CD4-positive, alpha-beta T cell treated with Interleukin-21 for 1 hour (primary cell): Measurements from ENCODE around the gene N4BP2L2.

ENCODE experiments used
- DNase-seq: peaks from one replicate; pipeline ENCODE4 v3.0.0-alpha.2; 2020

Gene N4BP2L2

DNA sequence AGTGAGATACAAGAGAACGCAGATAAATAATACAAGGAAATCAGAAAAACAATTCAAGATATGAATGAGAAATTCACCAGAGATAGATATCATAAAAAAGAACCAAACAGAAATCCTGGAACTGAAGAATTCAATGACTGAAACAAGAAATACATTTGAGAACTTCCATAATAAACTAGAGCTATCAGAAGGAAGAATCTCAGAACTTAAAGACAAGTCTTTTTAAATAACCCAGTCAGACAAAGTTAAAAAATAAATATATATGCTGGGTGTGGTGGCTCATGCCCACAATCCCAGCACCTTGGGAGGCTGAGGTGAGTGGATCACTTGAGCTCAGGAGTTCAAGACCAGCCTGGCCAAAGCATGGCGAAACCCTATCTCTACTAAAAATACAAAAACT, 82.0 kb downstream of the N4BP2L2 start:
- no peak for DNase-seq

DNA sequence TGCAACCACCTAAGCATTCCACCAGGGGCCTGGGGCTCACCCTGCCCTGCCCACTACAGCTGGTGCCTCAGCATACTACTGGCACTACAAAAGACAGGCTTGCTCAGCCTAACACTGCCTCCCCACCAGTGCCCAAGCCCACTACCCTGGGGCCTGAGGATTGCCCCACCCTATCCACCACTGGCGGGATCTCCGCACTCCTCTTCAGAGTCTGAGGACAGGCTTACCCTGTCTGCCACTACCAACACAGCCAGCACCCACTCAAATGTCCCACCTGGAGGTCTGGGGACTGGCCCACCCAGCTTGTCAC, 83.0 kb downstream of the N4BP2L2 start:
- DNase-seq = no peak

DNA sequence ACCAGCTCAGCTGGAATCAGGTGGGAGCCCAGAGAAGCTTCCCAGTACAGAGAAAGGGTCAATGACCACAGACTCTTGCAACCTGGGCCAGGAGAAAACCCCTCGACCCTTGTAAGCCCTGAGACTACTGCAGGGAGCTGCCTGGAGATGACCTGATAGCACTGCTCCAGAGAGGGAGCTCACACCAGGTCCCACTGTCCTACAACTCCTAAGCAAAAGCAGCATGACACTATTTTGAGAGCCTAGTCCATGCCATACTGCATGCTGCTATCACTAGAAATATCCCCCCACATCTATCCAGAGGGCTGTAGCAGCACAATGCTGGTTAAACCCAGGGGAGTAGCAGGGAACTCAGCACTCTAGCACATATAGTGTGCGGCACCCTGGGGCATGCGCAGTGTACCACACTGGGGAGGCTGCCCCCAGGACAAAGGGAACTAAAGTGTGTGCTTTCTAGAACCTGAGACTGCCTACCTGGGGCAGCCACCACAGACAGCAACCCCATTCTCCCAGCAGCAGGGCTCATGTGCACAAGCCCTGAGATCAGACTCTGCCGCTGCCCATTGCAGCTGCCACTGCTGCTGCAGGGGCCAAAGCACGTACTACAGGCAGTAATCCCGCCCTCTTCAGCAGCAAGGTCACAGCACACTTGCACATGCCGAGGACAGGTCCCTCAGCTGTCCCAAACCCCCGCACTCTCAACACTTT, 83.6 kb downstream of the N4BP2L2 start:
- DNase-seq = no peak

DNA sequence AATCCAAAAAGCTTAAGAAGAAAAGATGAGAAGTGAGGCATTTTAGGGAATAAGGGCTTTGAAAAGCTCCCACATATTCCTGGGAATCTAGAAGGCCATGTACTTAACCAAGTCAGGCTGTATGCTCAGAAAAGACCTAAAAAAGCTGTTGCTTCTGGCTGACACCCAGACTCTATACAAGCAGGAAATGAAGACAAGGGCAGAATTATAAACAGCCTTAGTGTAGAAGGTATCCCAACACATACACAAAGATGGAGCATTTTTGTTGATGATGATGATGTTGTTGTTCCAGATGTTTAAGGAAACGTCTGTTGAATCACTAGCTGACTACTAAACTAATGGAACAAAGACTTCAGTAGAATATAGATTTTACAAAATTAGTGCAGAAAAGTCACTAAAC, 84.6 kb downstream of the N4BP2L2 start:
- no peak for DNase-seq

DNA sequence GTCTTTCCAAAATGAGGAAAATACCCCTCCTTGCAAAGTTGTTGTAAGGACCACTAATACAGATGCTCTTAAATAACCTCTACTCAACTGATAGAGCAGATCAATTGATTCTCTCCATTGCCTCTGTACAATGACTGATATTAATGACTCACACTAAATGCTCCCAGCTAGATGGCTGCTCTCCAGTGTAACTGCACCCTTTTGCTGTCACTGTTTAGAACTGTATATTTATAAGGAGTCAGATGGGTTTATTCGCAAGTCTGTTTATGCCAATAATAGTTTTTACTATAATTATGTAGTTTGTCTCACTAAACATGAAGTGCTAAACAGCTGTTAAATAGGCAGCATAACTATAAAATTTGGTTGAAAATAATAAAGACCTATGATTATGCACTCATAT, 89.6 kb downstream of the N4BP2L2 start:
- no peak for DNase-seq

DNA sequence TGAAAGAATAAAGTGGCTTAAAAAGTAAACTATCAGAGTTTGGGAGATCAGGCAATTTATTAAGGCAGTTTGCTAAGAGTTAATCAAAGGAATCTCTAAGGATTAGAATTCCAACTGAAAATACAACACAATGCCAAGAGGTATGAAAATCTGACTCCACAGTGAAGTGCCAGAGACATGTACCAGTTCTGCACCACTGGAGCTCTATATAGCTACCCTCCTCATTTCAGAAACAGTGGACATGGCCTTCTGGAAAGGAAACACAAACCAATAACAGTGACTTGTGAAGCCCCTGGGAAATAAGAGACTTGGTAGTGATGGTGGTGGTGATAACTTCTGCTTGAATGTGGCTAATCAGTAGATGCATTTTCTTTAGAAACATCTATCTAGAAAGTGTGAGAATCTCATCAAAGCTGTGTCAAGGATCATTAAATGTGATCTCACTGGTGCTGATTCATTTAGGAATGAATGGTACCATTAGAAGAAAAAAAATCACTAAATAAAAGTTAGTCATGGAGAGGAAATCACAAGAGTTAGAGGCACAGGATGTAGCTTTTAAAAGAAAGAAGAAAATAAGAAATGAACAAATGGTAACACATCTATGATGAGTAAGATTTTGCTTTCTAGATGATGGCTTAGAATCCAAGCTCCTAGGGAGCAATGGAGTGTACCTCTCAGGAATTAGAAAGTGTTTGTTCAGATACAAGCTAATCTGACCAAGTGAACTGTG, 90.5 kb downstream of the N4BP2L2 start:
- DNase-seq = no peak

DNA sequence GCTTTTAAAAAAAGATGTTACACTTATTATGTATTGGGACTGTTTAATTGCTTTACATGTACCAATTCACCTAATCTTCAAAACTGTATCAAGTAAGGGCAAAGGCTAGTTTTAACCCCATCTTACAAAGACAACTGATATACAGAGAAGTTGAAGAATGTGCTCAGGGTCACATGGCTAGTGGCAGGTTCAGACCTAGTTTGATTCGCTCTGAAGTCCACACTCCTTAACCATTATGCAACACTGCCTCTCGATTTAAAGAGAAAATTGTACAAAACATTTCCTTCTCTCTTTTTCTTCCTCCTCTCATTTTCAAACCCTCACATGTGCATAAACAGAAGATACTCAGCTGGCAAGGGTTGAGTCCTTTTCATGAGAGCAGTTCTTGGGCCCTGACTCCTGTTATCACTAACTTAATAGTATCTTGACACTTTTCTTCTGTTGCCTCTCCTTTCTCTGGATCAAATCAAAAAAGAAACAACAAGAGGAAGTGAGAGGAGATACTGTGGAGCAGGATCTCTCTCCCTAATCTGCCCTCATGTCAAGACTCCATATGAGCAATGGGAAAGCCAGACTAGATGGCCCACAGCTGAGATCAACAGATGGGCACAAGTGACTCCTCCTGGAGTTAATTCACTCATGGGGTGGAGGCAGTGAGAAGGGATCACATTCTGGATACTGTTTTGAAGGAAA, 91.7 kb downstream of the N4BP2L2 start:
- no peak for DNase-seq

DNA sequence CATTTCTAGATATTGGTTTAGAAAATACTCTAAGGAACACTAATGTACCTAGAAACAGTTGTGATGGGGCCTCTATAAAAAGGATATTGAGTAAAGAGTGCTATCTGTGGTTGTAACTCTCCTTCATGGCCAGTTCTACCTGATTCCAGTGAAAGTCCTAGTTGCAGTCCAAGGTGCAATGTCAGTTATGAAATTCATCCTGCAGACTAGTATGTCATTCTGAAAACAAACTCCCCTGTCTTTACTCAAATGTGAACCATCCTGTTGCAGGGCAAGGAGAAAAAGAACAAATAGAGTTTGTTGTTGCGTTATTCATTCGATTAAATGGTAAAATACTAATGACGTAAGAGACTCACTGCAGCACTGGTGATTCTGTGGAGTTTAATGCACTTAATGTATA, 92.4 kb downstream of the N4BP2L2 start:
- no peak for DNase-seq

DNA sequence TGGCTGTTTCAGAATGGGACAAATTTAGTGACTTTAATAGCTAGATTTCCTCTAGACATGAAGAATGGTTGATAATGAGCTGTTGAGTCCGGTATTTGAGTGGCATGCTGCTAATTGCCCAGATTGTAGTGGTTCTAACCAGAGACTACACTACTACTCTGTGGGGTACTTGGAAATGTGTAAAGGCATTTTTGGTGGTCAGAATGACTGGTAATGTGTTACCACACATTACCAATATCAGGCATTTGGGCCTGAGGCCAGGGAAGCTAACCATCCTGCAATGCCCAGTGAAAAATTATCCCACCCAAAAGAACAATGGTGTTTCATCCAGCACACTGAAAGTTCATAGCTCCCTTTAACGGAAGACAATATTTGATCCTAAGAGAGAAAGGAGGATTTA, 93.1 kb downstream of the N4BP2L2 start:
- DNase-seq = no peak

DNA sequence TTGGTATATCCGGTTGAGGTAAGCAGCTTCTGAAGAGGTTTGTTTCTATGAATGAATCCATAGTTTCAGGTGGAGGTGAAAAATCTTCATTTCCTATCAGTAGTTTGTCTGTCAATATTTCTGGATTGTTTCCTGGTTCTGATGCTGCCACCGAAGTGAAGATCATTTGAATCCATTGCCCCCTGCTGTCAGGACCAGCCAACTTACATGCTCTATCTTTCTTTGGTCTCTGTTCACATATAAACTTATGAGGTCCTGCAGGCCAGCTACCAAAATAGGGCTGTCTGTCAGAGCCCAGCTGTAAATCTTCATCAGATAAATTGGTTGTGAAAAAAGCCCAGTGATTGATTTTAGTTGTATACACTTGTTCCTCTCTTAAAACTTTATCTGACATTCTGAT, 95.5 kb downstream of the N4BP2L2 start:
- peak; percentile 51 for DNase-seq

DNA sequence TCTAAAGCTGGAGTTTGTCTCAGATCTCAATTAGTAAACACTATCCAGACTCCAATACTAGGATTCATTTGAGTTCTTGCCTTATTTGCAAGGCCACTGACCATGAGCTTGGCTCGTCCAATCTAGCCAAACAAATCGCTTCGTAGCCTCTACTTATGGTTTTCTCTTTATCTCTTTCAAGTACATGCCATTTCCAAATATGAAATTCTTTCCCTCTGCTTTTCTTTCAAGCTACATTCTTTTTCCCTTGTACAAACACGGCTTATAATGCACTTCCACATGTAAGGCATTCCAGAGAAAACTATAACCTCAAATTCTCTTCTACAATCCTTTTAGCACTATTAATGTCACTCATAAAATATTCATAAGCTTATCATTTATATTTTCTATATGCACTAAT, 99.7 kb downstream of the N4BP2L2 start:
- DNase-seq = no peak

DNA sequence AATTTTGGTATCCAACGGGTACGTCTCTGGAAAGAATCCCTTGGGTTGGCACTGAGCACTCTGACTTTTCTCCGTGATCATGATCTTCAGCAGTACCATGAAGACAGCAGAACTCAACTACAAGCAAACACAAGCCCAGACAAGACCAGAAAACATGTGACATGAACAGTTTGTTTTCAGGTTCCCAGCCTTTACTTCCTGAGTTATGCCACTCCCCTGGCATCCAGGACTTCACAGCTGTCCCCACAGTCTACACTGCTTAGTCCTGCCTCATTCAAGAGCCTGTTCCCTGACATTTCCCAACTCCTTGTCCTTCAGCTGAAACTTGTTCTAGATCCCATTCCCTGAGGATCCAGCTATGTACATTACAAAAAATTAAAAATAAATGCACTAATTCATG, 105.7 kb downstream of the N4BP2L2 start:
- DNase-seq = no peak

DNA sequence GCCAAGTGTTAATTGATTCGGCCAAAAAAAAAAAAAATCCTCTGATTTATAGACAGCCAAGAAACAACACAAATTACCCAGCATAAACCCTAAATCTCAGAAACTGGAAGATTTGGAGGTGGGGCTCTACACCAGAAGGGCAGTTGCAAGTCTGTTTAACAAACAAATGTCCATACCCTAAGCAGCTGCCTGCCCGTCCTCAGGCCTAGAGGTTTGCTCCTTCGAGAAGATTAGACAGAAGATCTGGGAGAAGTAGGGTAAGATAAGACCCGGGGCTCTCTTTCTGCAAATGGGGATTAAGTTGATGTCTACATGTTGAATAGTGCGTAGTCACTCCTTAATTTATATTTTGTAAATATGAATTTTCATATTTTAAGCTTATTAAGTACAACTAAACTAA, 107.2 kb downstream of the N4BP2L2 start:
- no peak for DNase-seq

DNA sequence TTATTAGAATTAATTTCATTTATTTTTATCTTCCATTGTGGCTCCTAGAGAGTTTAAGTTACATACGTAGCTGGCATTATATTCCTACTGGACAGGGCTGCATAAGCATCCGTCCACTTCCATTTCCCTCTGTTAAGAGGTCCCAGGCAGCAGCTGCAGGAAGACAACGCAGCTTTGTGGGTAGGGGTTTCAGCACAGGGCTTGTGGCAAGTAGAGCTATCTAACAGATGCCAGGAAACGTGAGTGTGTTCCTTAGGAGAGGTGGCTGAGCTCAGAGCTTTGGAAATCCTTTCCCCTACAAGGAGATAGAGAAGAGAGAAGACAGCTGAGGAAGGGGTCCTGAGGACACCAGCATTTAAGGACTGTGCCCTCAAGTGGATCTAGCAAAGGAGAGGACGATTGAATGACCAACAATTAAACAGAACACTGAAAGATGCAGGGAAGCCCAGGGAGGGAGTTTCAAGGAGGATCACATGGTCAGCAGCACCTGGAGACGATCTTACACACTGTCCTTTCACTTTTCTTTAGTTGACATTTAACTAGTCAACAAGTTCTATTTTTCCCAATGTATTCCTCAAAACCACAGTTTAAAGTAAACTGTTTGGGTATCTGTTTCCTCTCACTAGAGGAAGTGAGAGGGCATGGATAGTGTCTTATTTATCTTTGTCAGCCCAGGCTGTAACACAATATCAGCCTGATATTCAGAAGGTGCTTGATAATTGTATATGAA, 108.4 kb downstream of the N4BP2L2 start:
- no peak for DNase-seq

DNA sequence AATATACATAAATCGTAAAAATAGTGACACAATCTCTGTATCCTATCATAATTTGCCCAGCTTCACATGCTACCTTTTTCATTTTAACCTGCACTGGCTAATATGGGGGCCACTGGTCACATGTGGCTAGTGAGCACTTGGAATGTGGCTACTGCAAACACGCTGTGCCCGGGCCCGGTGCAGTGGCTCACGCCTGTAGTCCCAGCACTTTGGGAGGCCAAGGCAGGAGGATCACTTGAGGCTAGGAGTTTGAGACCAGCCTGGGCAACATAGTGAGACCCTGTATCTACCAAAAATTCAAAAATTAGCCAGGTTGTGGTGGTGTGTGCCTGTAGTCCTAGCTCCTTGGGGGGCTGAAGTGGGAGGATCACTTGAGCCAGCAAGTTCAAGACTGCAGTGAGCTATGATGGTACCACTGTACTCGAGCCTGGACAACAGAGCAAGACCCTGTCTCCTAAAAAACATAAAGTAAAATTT, 109.1 kb downstream of the N4BP2L2 start:
- no peak for DNase-seq

DNA sequence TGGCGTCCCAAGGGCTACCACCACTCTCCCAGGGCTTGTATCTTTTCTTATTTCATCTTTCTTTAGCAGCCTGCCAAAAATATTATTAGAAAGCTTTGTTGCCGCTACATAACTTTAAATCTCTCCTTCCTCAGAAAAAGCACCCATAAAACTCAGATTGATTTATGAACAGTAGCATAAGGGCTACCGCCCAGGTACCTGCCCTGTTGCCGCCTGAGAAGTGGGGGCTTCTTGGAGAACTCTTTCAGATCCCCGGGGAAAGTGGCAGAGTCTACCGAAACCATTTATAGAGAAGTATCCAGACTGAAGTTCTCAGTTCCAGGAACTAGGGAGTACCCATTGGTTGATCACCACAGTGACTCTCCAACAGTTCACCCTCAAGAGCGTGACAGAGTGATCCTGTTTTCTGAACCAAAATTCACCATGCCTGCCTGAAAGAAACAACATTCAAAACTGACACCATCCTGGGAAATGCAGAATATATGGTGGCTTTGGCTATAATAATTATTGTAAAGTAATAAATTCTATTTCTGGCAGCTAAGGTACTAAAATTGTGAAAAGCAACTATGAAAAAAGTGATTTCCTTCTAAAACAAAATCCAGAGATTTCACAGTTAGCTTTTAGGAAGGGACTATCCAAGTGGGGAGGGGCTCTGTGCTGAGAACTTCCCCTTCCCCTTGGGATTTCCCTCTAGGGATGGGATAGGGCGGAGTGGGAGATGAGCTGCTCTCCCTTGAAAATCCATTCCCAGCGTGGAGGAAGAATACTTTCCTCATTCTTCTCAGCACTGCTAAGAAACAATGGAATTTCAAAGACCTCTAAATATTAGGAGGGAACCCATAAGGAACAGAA, 109.8 kb downstream of the N4BP2L2 start:
- peak; percentile 31 for DNase-seq

DNA sequence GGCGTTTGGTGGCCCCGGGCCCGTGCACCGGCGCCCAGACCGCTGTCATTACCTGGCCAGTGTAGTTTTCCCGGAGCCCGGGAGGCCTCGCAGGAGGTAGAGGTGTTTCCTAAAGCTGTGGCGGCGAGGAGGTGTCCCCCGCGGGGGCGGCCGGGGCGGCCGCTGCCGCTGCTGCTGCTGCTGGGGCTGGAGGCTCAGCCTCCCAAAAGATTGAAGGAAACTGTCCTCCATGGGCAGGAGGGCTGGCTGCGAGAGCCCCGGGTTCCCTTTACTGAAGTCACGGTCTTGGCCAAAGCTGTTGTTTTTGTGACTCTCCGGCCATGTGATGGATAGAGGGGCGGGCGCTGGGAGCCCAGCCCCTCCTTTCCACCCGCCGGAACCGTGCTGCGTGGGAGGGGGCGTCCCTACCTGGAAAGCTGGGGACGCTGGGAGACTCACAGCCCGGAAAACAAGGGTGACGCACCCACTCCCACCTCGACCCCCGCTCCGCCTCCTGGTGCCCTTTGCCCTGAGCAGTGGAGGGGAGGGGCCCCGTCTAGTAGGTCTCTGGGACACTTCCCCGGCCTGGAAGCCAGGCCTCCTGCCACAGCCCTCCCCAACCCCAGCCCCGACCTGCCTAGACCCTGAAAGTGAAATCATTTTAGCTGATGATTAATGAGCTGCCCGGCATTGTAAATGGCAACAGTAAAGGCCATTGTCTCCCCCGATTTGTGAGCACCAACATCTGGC, 110.6 kb downstream of the N4BP2L2 start, which contains the start of gene N4BP2L1:
Gene N4BP2L1 (minus strand): TSS at position 279 of the 729 bp plus-strand sequence. CDS start 48 bp downstream, at position 231.
- peak; percentile 94 for DNase-seq

DNA sequence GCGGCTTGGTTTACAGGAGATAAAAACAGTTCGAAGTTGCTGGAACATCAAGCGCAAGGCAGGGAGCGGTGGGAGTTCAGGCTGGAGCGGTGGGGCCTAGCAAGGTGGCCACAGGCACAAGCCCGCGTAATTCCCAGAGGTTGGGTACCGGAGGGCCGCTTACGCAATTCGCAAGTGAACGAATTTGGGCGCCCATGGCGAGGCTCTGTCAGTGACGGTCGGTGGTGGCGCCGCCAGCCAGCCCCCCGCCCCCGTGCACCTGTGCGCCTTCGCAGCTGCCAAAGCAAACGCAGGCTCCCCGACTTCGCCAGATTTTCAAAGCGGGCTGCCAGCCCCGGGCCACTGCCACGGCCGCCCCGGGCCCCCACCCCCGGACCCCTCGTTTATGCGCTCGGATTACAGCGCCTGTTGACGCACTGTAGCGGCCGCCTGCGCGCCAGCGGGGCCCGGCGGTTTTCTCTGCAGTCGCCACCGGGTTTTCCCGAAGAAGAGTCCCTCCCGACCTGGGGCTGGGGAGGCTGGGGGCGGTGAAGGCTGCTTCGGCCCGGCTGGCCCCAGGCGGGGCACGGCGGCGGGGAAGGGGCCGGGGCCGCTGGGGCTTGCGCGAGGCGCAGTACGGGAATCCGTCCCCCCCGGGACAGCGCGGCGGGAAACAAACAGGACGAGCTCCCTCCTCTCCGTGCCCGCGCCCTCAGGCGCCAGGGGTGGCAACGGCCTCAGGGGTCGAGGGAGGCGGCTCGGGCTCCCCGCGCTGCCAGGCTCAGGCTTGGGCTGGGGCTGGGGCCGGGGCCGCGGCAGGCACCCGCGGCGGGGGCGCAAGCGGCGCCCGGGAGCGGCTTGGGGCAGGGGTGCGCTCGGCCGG, 111.4 kb downstream of the N4BP2L2 start:
- peak; percentile 62 for DNase-seq

DNA sequence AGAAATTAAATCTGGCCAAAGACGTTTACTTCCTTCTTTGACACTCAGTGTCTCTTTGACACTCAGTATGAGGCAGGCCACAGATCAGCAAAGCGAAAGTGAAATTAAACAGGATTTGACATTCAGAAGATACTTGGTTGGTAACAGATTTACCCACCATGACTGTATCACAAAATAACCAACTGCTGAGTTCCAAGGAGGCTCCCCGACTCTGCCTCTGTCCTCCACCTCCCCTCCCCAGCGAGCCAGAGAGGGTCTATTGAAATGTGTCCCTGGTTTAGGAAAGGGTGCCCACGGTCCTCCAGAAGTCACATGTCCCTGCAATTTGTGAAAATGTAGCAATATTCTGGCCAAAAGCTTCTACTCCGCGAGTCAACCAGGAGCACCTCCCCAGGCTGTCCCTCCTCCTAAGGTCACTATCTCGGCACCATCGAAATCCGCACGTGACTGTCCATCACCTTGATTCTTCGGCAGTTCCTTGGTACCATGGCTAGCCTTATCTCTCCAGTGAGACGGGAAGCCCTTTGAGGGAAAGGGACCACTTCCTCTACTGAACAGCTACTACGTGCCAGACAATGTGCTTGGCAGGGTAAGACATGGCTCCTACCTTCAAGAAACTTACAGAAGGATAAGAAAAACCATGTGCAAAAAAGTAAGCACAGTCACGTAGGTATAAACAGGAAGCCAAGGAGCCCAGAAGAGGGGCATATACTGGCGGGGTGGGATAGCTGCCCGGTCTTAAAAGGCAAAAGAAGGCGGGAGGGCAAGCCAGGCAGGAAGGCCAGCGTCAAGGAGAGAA, 112.2 kb downstream of the N4BP2L2 start:
- peak; percentile 81 for DNase-seq

DNA sequence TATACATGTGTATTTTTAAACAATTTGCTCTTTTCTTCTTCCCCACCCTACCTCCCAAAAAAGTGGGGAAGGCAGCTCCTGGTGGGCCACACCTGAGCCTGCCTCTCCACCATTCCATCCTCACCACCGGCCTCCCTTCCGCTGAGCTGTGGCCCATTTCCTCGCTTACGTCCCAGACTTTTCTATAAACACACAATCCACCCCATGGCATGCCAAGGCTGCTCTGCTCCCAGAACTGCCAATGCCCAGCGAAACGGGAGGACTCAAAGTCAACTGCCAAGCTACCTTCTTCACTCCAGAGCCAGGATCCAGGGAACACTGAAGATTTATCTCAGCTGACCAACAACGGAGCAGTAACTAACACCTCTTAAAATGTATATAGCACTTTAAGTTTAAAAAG, 113.4 kb downstream of the N4BP2L2 start:
- DNase-seq = no peak
